Measurements from ENCODE around the gene ARHGEF17. TPM values are rescaled to one million over a fixed set of nuclear protein-coding genes. Genes with fewer than 3 reads are reported as not detected.

Gene ARHGEF17, protein sequence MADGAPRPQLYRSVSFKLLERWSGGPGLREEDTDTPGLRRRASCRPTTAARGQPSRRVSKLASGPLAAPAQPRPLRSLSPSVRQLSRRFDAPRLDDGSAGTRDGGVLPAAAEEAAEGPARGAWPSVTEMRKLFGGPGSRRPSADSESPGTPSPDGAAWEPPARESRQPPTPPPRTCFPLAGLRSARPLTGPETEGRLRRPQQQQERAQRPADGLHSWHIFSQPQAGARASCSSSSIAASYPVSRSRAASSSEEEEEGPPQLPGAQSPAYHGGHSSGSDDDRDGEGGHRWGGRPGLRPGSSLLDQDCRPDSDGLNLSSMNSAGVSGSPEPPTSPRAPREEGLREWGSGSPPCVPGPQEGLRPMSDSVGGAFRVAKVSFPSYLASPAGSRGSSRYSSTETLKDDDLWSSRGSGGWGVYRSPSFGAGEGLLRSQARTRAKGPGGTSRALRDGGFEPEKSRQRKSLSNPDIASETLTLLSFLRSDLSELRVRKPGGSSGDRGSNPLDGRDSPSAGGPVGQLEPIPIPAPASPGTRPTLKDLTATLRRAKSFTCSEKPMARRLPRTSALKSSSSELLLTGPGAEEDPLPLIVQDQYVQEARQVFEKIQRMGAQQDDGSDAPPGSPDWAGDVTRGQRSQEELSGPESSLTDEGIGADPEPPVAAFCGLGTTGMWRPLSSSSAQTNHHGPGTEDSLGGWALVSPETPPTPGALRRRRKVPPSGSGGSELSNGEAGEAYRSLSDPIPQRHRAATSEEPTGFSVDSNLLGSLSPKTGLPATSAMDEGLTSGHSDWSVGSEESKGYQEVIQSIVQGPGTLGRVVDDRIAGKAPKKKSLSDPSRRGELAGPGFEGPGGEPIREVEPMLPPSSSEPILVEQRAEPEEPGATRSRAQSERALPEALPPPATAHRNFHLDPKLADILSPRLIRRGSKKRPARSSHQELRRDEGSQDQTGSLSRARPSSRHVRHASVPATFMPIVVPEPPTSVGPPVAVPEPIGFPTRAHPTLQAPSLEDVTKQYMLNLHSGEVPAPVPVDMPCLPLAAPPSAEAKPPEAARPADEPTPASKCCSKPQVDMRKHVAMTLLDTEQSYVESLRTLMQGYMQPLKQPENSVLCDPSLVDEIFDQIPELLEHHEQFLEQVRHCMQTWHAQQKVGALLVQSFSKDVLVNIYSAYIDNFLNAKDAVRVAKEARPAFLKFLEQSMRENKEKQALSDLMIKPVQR (N-terminal part only)
- 4.5 and 5.1 TPM in 2 replicates for total RNA-seq

DNA sequence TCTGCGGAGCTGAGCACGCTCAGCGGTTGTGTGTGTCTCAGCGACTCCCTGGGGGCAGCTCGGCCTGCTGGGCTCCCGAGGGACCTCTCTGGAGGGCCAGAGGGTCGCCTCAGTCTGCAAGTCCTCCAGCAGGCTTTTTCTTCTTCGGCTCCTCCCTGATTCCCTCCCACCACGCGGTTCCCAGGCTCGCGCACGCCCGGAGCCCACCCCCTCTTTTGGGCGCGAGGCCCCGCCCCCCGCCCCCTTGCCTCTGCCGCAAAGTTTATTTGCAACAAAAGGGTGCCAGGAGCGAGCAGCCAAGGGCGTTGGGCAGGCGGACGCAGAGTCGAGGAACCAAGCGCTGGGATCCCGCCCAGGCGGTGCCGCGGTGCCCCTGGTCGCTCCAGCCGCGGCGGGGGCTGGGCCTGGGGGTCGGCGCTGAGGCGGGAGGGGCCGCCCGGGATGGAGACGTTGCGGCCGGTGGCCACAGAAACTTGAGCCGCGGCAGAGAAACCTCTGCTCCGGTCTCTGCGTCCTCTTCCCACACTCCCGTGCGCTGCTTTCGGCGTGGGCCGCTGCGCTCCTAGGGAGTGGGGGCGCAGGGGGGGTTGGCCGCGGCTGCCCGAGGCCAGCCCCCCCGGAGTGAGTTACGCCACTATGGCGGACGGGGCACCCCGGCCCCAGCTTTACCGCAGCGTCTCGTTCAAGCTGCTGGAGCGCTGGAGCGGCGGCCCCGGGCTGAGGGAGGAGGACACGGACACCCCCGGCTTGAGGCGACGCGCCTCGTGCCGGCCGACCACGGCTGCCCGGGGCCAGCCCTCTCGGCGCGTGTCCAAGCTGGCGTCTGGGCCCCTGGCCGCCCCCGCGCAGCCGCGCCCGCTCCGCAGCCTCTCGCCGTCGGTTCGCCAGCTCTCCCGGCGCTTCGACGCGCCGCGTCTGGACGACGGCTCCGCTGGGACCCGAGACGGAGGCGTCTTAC lies at the start of gene ARHGEF17:
TSS of gene ARHGEF17 (plus strand) at position 274 of the 958 bp plus-strand sequence. CDS start at position 637, 363 bp downstream.
- DNase-seq (ENCODE audit: low read depth) (peak; percentile 50), FAIRE-seq (no peak)
- no peaks in the 10 kb centered on the region for H3K36me3 ChIP-seq (ENCODE audit: control insufficient read depth, insufficient read depth, low read length)
- peak within 1 kb of the TSS; percentile 59 for H3K4me3 ChIP-seq (ENCODE audit: low read depth, low read length)
- TF ChIP-seq, protein P1, sequence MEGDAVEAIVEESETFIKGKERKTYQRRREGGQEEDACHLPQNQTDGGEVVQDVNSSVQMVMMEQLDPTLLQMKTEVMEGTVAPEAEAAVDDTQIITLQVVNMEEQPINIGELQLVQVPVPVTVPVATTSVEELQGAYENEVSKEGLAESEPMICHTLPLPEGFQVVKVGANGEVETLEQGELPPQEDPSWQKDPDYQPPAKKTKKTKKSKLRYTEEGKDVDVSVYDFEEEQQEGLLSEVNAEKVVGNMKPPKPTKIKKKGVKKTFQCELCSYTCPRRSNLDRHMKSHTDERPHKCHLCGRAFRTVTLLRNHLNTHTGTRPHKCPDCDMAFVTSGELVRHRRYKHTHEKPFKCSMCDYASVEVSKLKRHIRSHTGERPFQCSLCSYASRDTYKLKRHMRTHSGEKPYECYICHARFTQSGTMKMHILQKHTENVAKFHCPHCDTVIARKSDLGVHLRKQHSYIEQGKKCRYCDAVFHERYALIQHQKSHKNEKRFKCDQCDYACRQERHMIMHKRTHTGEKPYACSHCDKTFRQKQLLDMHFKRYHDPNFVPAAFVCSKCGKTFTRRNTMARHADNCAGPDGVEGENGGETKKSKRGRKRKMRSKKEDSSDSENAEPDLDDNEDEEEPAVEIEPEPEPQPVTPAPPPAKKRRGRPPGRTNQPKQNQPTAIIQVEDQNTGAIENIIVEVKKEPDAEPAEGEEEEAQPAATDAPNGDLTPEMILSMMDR (IDR thresholded peaks at IDR 0.05; ENCODE audit: insufficient read depth, low read length, severe bottlenecking), result no peak
- no peaks in the 10 kb centered on the region for H3K27me3 ChIP-seq (ENCODE audit: control insufficient read depth, insufficient read depth, low read length)

DNA sequence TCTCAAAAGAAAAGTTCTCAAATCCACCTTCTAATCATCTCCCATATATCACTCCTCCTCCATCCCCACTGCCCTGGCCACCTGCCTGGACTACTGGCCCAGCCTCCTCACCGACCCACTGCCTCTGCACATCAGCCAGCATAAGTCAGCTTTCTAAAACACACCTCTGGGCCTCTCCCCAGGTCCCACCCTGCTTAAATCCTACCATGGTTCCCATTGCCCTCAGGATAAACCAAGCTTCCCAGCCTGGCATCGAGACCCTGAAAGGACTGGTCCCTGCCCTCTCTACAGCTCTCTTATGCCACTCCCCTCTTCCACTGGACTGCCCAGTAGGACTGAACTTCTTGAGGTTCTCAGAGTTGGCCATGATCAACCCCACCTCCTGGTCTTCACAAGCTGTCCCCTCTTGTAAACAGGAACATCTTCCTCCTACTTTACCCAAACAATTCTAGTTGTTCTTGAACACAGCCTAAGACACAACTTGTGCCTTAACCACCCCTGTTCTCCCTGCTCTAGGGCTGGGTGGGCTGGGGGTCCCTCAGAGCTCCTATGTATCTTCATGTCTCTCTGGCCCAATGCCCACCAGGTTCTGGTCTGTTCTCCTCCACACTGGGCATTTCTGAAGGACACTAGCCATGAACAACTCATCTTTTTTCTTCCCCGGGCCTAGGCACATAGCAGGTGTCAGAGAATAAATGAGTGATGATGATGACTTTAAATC lies 48.5 kb upstream of the ARHGEF17 start:
- H3K27me3 ChIP-seq (ENCODE audit: control insufficient read depth, insufficient read depth, low read length), result no peaks in the 10 kb centered on the region
- TF ChIP-seq, protein P1 (IDR thresholded peaks at IDR 0.05; ENCODE audit: insufficient read depth, low read length, severe bottlenecking), result no peak
- DNase-seq (ENCODE audit: low read depth), result no peak
- no peaks in the 10 kb centered on the region for H3K36me3 ChIP-seq (ENCODE audit: control insufficient read depth, insufficient read depth, low read length)
- H3K4me3 ChIP-seq (ENCODE audit: low read depth, low read length), result no peak overlapping the region
- FAIRE-seq, result no peak

DNA sequence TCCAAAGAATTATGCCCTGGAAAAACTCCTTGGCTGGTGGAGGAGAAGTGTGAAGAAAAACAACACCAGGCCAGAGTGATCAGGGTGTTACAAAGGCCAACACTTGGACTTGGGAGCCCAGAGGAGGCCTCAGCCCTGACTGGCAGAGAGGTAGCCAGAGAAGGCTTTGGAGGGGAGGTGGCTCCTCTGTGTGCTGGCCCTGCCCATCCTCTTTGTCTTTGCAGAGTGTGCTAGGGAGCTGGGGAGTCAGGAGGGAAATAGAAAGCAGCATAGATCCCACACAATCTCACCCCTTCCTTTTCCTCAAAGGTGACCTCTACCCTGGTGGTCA lies 48.0 kb upstream of the ARHGEF17 start:
- no peak overlapping the region for H3K4me3 ChIP-seq (ENCODE audit: low read depth, low read length)
- no peak for FAIRE-seq
- TF ChIP-seq, protein P1 (IDR thresholded peaks at IDR 0.05; ENCODE audit: insufficient read depth, low read length, severe bottlenecking), result no peak
- no peaks in the 10 kb centered on the region for H3K36me3 ChIP-seq (ENCODE audit: control insufficient read depth, insufficient read depth, low read length)
- no peak for DNase-seq (ENCODE audit: low read depth)
- no peaks in the 10 kb centered on the region for H3K27me3 ChIP-seq (ENCODE audit: control insufficient read depth, insufficient read depth, low read length)

DNA sequence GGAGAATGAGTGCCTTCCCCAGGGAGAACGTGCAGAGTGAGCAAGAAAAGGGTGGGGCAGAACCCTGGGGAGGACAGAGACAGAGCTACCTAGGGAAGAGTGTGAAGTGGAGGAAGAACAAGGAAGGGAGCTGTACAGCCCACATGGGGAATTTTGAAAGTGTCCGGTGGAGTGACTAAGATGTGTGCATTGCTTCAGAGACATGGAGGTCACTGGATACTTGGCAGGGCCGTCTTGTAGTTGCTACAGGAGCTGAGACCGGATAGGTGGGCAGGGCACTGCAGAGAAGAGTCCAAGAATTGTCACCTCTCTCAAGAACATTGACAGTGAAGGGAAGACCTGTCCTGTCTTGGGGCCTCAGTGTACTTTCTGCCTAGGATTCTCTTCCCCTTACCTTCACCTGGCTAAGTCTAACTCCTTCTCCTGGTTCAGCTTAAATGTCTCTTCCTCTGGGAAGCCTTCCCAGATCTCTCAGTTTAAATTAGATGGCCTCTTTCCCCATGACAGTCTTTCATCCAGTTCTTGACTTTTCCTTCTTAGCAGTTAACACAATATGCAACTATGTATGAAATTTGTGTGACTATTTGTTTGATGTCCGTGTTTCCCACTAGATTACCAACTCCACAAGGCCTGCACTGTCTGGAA lies 45.1 kb upstream of the ARHGEF17 start:
- no peaks in the 10 kb centered on the region for H3K36me3 ChIP-seq (ENCODE audit: control insufficient read depth, insufficient read depth, low read length)
- TF ChIP-seq, protein P1 (IDR thresholded peaks at IDR 0.05; ENCODE audit: insufficient read depth, low read length, severe bottlenecking), result no peak
- H3K27me3 ChIP-seq (ENCODE audit: control insufficient read depth, insufficient read depth, low read length), result no peaks in the 10 kb centered on the region
- no peak overlapping the region for H3K4me3 ChIP-seq (ENCODE audit: low read depth, low read length)
- DNase-seq (ENCODE audit: low read depth), result peak; percentile 65
- FAIRE-seq, result peak; percentile 81

Measured in bronchial epithelial cell (primary cell).